Measurements from ENCODE around the gene APOA4. TPM values are rescaled to one million over a fixed set of nuclear protein-coding genes. Genes with fewer than 3 reads are reported as not detected.

Gene APOA4
- total and polyA plus RNA-seq, 2 of the 13 experiments (the other 11 are each of a cell fraction or from before 2014, with no cell fraction given) = 3.8 to 7.2 TPM

DNA sequence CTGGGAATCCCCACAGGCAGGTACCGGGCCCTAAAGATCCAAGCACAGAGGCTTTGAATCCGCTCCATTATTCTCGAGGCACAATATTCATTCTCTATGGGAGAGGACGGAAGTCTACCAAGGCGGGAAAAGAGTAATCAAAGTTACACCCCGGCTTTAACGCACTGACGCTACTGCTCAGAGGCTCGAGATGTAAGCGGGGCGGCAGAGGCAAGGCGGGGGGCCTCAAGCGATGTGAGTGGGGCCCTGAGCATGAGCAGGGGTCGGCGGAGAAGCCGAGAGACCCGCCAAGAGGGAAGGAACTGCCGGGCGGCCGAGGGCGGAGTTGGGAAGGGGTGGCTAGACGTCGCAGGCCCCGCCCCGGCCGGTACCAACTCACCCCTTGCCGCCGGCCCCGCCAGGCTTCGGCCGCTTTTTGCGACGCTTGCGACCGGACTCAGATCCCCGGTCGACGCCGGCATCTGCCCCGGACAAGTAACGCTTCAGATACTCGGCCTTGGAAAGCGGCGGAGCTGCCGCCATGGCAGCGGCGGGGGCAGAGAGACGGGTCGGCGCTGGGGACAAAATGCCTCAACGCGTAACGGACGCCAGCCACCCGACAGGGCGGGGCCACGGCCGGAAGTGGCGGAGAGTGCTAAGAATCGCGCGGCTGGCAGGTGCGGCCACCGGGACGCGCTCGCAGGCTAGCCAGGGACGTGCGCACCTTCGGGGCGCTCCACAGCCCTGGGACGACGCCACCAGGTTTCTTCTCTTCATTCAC, 50.5 kb downstream of the APOA4 start, which contains the start of gene BUD13 (continued):
- TF ChIP-seq MED8 (CRISPR knock-in tag; IDR thresholded peaks at IDR 0.05; ENCODE audit: insufficient replicate concordance) (peak; percentile 91), CBFB (CRISPR knock-in tag; IDR thresholded peaks at IDR 0.05) (peak; percentile 86), NBN (conservative IDR thresholded peaks at IDR 0.05) (no peak), HHEX (CRISPR knock-in tag; IDR thresholded peaks at IDR 0.05) (no peak), NCOA5 (CRISPR knock-in tag; IDR thresholded peaks at IDR 0.05) (no peak), ZSCAN21 (CRISPR knock-in tag; IDR thresholded peaks at IDR 0.05; ENCODE audit: borderline replicate concordance) (peak; percentile 94), ERF (CRISPR knock-in tag; IDR thresholded peaks at IDR 0.05) (peak; percentile 95), CCDC6 (CRISPR knock-in tag; IDR thresholded peaks at IDR 0.05) (peak; percentile 91), KAT7 (CRISPR knock-in tag; IDR thresholded peaks at IDR 0.05; ENCODE audit: borderline replicate concordance) (peak; percentile 90; the same call in 1 of the 2 replicates)
- TF ChIP-seq, protein P1, sequence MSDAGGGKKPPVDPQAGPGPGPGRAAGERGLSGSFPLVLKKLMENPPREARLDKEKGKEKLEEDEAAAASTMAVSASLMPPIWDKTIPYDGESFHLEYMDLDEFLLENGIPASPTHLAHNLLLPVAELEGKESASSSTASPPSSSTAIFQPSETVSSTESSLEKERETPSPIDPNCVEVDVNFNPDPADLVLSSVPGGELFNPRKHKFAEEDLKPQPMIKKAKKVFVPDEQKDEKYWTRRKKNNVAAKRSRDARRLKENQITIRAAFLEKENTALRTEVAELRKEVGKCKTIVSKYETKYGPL (CRISPR knock-in tag; IDR thresholded peaks at IDR 0.05) = no peak
- TF ChIP-seq, protein P2, sequence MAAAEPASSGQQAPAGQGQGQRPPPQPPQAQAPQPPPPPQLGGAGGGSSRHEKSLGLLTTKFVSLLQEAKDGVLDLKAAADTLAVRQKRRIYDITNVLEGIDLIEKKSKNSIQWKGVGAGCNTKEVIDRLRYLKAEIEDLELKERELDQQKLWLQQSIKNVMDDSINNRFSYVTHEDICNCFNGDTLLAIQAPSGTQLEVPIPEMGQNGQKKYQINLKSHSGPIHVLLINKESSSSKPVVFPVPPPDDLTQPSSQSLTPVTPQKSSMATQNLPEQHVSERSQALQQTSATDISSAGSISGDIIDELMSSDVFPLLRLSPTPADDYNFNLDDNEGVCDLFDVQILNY (CRISPR knock-in tag; conservative IDR thresholded peaks at IDR 0.05) = no peak; the same call in 1 of the 2 replicates
- TF ChIP-seq, protein P3, sequence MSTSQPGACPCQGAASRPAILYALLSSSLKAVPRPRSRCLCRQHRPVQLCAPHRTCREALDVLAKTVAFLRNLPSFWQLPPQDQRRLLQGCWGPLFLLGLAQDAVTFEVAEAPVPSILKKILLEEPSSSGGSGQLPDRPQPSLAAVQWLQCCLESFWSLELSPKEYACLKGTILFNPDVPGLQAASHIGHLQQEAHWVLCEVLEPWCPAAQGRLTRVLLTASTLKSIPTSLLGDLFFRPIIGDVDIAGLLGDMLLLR (CRISPR knock-in tag; IDR thresholded peaks at IDR 0.05) = peak; percentile 79
- TF ChIP-seq, protein P4, sequence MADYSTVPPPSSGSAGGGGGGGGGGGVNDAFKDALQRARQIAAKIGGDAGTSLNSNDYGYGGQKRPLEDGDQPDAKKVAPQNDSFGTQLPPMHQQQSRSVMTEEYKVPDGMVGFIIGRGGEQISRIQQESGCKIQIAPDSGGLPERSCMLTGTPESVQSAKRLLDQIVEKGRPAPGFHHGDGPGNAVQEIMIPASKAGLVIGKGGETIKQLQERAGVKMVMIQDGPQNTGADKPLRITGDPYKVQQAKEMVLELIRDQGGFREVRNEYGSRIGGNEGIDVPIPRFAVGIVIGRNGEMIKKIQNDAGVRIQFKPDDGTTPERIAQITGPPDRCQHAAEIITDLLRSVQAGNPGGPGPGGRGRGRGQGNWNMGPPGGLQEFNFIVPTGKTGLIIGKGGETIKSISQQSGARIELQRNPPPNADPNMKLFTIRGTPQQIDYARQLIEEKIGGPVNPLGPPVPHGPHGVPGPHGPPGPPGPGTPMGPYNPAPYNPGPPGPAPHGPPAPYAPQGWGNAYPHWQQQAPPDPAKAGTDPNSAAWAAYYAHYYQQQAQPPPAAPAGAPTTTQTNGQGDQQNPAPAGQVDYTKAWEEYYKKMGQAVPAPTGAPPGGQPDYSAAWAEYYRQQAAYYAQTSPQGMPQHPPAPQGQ (CRISPR knock-in tag; IDR thresholded peaks at IDR 0.05; ENCODE audit: borderline replicate concordance) = no peak
- TF ChIP-seq, protein P5, sequence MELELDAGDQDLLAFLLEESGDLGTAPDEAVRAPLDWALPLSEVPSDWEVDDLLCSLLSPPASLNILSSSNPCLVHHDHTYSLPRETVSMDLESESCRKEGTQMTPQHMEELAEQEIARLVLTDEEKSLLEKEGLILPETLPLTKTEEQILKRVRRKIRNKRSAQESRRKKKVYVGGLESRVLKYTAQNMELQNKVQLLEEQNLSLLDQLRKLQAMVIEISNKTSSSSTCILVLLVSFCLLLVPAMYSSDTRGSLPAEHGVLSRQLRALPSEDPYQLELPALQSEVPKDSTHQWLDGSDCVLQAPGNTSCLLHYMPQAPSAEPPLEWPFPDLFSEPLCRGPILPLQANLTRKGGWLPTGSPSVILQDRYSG (CRISPR knock-in tag; IDR thresholded peaks at IDR 0.05) = peak; percentile 61; the same call in 1 of the 2 replicates
- TF ChIP-seq, protein P6, sequence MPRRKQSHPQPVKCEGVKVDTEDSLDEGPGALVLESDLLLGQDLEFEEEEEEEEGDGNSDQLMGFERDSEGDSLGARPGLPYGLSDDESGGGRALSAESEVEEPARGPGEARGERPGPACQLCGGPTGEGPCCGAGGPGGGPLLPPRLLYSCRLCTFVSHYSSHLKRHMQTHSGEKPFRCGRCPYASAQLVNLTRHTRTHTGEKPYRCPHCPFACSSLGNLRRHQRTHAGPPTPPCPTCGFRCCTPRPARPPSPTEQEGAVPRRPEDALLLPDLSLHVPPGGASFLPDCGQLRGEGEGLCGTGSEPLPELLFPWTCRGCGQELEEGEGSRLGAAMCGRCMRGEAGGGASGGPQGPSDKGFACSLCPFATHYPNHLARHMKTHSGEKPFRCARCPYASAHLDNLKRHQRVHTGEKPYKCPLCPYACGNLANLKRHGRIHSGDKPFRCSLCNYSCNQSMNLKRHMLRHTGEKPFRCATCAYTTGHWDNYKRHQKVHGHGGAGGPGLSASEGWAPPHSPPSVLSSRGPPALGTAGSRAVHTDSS (CRISPR knock-in tag; conservative IDR thresholded peaks at IDR 0.05) = peak; percentile 91; the same call in 1 of the 2 replicates
- TF ChIP-seq, protein P7, sequence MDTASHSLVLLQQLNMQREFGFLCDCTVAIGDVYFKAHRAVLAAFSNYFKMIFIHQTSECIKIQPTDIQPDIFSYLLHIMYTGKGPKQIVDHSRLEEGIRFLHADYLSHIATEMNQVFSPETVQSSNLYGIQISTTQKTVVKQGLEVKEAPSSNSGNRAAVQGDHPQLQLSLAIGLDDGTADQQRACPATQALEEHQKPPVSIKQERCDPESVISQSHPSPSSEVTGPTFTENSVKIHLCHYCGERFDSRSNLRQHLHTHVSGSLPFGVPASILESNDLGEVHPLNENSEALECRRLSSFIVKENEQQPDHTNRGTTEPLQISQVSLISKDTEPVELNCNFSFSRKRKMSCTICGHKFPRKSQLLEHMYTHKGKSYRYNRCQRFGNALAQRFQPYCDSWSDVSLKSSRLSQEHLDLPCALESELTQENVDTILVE (CRISPR knock-in tag; IDR thresholded peaks at IDR 0.05) = peak; percentile 95
- TF ChIP-seq, protein P8, sequence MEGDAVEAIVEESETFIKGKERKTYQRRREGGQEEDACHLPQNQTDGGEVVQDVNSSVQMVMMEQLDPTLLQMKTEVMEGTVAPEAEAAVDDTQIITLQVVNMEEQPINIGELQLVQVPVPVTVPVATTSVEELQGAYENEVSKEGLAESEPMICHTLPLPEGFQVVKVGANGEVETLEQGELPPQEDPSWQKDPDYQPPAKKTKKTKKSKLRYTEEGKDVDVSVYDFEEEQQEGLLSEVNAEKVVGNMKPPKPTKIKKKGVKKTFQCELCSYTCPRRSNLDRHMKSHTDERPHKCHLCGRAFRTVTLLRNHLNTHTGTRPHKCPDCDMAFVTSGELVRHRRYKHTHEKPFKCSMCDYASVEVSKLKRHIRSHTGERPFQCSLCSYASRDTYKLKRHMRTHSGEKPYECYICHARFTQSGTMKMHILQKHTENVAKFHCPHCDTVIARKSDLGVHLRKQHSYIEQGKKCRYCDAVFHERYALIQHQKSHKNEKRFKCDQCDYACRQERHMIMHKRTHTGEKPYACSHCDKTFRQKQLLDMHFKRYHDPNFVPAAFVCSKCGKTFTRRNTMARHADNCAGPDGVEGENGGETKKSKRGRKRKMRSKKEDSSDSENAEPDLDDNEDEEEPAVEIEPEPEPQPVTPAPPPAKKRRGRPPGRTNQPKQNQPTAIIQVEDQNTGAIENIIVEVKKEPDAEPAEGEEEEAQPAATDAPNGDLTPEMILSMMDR (CRISPR knock-in tag; IDR thresholded peaks at IDR 0.05) = peak; percentile 61

Measured in HepG2 (cell line).